NCI-H187 (cell line): ENCODE data around the gene LMF1.
"Not testable (repeated sequence)": the region's sequence is repeated elsewhere in the genome, so short reads cannot be mapped to it uniquely, and the experiment has no call there.

Source experiments
- DNase-seq, 2 experiments: peaks; one replicate each; lab custom pipeline; 2025; lab: John Stamatoyannopoulos, UW

Gene LMF1

DNA sequence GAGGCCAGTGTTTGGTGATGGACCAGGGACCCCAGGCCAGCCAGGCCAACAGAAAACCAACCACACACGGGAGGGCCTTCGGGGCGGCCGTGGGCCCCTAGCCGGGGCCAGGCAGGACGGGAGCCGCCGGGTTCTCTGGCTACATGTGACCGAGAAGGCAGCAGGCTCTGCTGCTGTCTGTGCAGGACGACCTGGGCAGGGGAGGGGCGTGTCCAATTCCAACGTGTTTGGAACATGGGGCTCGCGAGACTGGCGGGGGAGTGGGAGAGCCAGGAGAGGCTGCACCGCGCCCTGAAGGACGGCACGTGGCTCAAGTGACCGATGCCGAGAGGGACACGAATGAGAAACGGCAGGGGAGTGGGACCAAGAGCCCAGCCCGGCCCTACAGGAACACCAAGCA is 75.4 kb downstream of the LMF1 start:
- no peak for DNase-seq

DNA sequence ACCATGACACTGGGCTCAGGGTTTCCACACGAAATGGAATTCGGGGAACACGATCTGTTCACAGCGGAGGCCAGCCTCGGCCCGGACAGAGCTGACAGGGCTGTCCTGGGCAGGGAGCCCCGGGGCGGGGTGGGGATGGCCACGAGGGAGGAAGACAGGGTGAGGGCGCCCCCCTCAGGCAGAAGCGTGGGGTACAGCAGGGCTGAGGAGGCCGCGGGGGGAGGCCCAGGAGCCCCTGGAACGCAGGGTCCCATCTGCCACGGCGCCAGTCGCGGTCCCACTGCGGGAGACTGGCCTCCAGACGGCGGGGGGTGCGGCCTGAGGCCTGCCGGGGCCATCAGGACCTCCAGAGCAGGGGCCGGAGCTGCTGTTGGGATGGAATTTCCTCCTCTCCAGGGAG is 75.9 kb downstream of the LMF1 start:
- DNase-seq = no peak

DNA sequence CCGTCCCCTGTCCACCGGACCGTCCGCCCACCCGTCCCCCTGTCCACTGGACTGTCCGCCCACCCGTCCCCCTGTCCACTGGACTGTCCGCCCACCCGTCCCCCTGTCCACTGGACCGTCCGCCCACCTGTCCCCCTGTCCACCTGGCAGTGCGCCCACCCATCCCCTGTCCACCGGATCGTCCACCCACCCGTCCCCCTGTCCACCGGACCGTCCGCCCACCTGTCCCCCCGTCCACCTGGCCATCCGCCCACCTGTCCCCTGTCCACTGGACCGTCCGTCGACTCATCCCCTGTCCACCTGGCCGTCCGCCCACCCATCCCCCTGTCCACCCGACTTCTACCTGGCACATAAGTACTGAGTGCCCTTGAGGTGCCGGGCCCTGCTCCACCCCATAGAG is 76.6 kb downstream of the LMF1 start:
- no peak for DNase-seq

DNA sequence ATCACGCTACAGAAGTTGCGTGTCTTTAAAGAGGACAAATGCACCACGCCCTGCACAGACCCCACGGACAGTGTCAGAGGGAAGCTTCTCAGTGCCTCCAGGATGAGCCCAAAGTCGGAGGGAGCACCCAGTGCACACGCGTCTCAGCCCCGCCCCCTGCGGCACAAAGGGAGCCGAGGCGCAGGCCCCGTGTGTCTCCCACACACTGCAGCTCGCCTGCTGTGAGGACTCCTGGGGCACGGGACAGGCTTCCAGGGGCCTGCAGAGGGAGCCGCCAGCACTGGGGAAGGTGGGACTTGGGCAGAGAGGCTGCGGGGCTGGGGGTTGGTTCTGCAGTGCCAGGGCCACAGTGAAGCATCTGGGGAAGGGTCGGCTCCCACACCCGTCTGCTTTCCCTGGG is 77.4 kb downstream of the LMF1 start:
- DNase-seq = no peak

DNA sequence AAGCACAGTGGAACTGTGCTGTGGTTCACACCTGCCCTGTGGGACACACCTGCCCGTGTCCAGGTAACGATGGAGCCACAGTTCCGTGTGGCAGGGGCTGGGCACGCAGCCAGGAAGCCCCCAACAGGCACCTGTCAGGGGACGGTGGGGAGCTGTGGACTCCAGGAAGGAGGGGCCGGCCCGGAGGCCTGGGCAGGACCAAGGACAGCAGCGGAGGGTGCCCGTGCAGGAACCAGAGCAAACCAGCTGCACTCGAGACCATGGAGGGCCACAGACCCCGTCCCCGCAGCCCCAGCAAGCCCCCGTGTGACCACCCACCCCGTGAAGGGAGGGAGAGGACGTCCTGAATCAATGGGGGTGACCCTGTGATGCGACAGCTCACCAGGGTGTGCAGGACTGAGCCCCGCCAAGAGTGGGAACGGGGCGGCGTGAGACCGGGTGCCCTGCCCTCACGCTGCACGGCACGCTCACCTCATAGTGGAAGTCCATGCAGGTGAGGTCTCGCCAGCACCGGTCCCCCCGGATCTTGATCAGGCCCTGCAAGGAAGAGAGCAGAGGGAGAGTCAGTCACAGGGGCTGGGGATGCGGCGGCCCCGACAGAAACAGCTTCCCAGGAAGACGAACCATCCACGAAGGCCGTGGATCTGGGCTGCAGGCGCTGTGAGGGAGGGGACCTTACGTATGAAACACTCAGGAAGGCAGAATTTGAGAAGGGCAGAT is 78.1 kb downstream of the LMF1 start:
- DNase-seq = no peak

DNA sequence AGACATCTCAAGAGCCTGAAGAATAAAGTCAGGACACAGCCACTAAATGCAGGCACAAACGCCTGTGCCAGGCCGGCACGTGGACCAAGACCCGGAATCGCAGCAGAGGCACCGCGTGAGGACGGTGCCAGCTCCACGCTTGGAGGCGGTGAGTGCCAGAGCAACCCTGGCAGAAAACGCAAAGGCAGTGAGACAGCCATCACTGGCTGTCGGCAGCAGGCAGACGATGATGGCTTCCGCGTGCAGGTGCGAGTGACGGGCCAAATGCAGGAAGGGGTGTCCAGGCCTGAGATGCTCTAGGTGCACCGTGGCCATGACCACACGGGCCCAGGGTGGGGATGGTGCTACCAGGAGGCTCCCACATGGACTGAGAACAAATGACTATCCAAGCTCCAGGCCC is 78.8 kb downstream of the LMF1 start:
- no peak for DNase-seq

DNA sequence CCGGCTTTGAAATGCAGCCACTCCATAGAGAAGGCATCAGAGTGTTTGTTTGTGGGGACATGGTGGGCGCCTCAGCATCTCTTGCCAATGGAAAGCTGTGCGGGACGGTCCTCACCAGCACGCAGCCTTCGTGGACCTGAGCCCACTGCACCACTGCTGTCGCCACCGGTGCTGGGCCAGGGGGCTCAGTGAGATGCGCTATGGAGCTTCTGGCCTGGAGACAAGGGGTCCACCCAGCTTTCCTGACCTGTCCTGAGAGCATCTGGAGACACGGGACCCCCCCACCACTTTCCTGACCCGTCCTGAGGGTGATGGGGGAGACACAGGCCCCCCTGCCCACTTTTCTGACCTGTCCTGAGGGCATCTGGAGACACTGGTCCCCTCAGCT is 79.4 kb downstream of the LMF1 start:
- no peak for DNase-seq

DNA sequence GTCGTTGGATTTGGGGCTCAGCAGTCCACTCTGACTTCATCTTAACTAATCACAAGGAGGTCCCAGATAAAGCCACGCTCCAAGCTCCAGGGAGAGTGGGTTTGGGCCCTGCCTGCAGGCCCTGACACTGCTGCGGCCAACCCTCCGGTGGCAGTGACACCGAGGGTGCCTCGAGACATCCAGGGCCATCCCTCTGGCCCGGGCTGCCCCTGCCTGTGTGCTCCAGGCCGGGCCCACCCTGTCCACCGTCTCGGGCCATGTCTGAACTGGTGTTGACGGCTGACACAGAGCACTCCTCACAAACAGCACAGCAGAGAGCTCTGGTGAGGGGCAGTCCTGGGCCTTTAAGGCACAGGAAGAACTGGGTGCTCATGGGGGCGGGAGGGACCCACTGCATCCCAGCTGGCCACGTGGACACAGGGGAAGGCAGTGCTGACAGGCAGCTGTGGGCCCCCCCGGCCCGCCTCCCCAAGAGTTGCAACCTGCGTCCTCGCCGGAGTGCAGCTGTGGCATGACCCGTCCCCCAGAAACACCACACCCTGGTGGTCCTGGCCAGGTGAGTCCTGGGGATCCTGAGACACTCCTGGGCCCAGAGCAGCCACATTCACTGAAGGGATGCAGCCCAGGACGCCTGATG is 80.0 kb downstream of the LMF1 start:
- no peak for DNase-seq

DNA sequence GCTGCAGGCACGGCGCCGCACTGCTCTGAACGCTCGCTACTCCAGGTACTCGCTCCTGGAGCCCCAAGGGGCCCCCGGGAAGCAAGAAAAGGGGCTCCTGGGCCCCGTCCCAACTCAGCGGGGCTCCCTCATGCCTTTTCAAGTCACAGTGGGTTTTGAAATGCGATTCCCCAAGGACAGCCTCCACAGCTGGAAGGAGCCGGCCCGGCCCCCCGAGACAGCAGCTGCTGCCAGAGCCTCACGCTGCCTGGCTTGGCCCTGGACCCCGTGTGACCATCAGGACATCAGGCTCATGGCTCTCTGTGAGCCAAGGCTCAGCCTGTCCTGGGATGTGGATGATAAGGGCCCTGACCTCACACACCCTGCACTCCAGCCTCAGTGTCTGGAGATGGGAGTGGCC is 80.6 kb downstream of the LMF1 start:
- no peak for DNase-seq

DNA sequence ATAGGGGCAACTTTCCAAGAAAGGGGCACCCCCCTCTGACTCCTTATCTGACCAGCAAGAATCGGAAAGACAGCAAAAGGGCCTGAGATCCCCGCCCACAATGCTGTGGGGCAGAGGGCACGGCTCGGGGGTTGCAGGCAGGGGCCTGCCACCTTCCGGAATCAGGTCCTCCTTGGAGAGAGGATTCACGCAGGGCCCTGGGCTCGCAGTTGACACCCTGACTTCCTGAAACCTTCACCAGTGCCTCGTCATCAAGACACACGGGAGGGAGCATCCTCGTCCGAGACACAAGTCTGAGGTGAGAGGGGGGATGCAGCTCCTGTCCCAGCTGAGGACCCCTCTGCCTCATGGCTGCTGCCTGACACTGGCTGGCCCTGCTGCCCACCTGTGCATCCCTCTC is 81.2 kb downstream of the LMF1 start:
- DNase-seq = no peak

DNA sequence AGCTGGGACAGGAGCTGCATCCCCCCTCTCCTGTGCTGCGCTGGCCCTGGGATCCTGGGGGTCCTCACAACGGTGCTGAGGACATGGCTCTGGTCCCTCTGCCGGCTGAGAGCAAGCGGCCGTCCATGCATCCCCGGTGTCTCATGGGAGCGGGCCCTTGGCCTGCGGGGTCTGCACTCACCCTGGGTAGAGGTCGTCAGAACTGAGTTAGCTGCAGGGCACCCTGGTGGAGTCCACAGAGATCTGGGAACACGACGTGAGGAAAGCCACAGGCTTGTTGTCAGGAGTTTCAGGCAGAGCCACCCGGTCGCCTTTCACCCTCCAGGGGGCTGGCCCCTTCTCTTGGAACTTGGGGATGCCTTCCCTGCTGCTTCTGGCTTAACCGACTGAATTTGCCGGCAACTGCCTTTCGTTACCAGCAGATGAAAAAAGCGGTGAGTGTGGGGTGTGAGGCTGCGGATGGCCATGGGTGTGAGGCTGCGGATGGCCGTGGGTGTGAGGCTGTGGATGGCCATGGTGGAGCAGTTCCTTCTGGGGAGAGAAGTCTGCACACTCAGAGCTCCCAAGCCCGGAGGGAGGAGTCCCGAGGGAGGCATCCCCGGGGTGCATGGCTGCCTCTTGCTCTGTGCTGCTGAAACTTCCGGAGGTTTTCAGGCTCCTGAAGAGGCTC is 81.7 kb downstream of the LMF1 start:
- no peak for DNase-seq

DNA sequence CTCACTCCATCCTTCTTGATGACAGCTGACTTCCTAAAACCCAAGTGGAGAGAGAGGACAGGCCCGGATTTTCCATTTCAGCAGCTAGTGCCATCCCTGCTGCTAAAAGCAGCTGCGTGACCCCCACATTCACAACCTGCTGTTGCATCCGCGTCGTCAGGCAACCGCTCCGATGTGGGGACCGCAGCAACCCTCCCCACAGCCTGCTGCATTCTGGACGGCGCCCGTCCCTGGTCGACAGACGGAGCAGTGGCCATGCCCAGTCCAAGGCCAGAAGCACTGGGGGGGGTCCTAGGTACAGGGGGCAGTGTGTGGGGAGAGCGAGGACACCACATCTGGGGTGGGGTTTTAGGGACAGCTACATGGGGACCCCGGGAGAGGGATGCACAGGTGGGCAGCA is 82.3 kb downstream of the LMF1 start:
- not testable (repeated sequence) for DNase-seq

DNA sequence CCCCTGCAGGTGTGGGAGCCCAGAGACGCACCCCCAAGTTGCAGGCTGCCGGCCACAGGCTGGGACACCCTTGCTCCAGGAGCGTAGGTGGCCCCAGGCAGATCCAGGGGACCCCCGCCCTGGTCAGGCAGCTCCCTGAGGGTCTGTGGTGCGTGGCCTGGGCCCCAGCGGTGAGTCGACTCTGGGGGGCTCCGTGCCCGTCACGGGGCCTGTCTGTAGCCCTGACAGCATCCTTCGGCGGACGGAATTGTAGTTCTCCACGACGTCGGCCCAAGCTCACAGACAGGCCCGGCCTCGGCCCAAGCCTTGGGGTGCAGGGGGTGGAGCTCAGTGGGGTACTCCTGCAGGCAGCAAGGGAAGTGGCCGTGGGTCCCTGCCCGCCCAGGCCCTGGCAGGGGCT is 82.9 kb downstream of the LMF1 start:
- DNase-seq = no peak

DNA sequence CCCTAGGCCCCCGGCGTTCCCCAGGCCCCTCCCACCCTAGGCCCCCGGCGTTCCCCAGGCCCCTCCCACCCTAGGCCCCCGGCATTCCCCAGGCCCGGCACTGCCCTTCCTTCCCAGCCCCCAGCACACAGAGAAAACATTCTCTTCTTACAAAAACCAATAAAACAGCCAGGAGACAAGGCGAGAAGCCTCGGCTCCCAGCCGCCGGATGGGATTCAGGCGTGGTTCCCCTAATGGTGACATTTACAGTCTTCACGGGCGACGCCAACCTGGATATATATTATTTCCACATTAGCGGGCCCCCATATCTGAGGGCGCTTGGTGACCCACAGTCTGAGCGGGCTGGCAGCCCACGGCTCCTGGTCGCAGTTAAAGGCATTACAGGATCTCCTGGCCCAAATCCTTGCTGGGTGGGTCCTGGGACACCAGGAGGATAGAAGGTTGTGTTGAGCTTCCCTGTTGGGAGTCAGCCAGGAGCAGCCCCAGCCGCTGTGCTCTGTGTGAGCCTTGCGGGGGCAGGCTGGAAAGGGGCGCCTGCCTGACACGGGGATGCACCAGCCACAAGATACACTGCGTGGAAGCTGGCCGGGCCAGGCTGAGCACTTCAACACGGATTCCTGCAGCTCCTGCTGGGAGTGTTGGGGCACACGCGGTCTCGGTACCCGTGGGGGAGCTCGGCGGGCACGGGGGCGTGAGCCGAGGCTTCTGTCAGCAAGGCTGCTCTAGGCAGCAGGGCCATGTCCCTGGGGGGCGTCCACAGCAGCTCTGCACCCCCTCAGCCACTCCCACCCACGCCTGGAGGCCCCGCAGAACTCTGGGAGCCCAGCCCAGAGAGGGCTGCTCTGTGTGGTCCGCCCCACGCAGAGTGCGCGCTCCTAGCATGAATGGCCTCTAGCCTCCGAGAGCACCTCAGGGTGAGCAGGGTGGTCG is 83.7 kb downstream of the LMF1 start:
- DNase-seq = no peak

DNA sequence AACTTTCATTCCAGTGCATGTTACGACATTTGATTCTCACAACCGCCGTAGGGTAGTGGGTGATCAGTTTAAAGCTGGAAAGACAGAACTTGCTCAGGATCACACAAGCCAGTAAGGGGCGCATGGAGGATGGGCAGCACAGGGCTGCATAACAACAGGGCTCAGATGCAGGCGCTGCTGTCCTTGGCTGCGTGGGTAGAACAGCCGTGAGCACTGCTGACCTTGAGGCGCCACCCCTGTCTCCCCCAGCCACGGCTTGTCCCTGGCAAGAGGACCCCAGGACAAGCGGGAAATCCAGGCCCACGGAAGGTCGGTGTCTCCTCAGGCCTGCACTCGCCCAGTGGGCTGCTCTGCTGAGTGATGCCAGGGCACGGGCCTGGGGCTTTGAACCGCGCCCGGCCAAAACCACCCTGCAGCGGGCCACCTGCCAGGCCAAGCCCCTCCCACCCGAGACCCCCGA is 84.7 kb downstream of the LMF1 start:
- no peak for DNase-seq

DNA sequence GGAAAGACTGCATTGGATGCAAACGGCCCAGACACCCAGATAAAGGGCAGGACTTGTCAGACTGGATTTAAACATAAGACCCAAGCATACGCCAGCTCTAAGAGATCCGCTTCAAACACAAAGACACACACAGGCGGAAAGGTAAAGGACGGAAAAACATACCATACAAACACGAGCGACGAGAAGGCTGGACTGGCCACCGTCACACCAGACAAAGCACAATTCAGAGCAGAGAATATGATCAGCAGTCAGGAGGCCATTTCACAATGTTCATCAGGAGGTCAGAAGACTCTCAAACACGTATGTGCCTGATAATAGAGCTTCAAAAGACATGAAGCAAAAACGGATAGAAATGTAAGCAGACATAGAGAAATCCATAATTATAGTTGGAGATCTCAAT is 85.4 kb downstream of the LMF1 start:
- no peak for DNase-seq

DNA sequence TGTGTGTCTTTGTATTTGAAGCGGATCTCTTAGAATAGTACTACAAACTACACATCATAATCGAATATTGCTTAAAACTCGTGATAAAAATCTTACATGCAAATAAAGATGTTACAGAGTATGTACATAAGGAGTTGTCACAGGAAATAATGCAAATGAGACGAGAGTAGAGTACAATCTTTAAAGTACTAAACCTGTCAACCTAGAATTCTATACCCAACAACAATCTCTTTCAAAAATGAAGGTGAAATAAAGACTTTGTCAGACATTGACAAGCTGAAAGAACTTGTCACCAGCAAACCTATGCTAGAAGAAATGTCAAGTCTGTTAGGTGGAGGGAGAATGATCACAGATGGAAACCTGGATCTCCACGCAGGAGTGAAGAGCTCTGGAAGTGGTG is 86.6 kb downstream of the LMF1 start:
- DNase-seq = no peak

DNA sequence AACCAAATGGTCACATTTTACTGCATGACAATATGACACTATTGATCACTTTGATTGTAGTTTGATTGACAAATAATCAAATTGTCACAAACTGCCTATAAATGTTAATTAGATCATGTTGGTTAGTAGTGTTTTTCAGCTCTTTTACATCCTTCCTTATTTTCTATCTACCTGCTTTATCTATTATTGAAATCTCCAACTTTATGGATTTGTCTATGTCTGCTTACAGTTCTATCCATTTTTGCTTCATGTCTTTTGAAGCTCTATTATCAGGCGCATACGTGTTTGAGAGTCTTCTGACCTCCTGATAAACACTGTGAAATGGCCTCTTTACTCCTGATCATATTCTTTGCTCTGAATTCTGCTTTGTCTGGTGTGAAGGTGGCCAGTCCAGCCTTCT is 87.0 kb downstream of the LMF1 start:
- no peak for DNase-seq

DNA sequence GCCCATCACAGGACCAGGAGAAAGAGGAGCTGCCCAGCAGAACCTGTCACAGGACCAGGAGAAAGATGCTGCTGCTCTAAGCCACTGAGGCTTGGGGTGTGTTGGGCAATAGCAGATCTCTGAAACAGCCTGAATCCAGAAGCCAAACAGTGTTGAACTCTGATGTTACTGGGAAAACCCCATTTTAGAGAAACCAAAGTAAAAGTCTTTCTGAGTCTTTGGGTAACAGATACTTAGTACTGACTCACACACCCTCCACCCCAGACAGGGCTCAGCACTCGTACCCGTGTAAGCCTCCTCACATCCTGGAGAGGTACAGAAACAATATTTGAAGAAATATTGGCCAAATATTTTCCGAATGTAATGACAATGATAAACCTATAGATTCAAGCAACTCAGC is 87.4 kb downstream of the LMF1 start:
- no peak for DNase-seq

DNA sequence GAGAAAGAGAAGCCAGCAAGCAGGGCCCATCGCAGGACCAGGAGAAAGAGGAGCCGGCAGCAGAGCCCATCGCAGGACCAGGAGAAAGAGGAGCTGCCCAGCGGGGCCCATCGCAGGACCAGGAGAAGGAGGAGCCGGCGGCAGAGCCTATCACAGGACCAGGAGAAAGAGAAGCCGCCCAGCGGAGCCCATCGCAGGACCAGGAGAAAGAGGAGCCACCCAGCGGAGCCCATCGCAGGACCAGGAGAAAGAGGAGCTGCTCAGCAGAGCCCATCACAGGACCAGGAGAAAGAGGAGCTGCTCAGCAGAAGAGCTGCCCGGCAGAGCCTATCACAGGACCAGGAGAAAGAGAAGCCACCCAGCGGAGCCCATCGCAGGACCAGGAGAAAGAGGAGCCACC is 88.1 kb downstream of the LMF1 start:
- not testable (repeated sequence) for DNase-seq

DNA sequence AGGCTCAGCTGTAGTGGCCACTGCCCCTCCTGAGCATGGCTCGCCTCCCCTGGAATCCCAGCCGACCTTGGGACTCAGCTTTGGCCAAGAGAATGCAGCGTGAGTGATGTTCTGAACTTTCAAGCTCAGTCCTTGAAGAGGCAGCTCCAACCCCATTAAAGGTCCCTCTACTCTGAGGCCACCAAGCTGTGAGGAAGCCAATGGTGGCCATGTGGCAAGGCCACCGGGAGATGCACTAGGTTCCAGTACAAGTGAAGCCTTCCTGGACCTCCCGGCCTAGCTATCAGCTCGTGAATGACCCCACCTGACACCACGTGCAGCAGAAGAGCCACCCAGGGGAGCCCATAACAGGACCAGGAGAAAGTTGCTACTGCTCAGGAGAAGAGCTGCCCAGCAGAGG is 88.5 kb downstream of the LMF1 start:
- no peak for DNase-seq
